SK-N-SH (cell line): ENCODE measurements around the gene SRPRA. TPM values are rescaled to one million over a fixed set of nuclear protein-coding genes. Genes with fewer than 3 reads are reported as not detected.

Source experiments
- CTCF ChIA-PET: fragments of 300-600, 350-600 bp; formaldehyde crosslinking; extraction: SDS; loops from one replicate; lab custom pipeline; 2021; lab: Yijun Ruan, JAX
- POLR2A ChIA-PET: fragments of 350-600 bp; sonication (Branson Sonifier 250); formaldehyde crosslinking; extraction: SDS; loops from one replicate; lab custom pipeline; 2020; ENCODE audit warnings: antibody characterized with exemption, inconsistent platforms; lab: Yijun Ruan, JAX
- DNase-seq: peaks from one replicate; pipeline ENCODE4 v3.0.0; 2012
- H2AFZ ChIP-seq: fragments of 200-600 bp; sonication (generic); 2 replicates; pipeline ENCODE4 v1.8.1; 2016; ENCODE audit warnings: antibody characterized with exemption, mild to moderate bottlenecking, low read depth
- H3F3A ChIP-seq: fragments of 200-600 bp; sonication (generic); replicated peaks from 2 replicates; pipeline ENCODE3; 2016; ENCODE audit warnings: antibody characterized with exemption, mild to moderate bottlenecking; ENCODE audit not compliant: insufficient read depth
- H3K27ac ChIP-seq, 2 experiments: fragments of 200-500 bp in 1 of 2; fragments of 200-600 bp in 1 of 2; sonication (Bioruptor generic) in 1 of 2; sonication (generic), shearing (Covaris generic) in 1 of 2; 2 replicates each; pipeline versions ENCODE4 v1.5.1 to v1.6.1; 2014 to 2016; ENCODE audit warnings: low read depth in 2 of 2, inconsistent platforms in 1 of 2, low read length in 1 of 2, mild to moderate bottlenecking in 1 of 2, mixed read lengths in 1 of 2
- H3K27me3 ChIP-seq: fragments of 200-600 bp; sonication (generic), shearing (Covaris generic); 2 replicates; pipeline ENCODE4 v1.6.1; 2016; ENCODE audit warnings: mixed run types; ENCODE audit not compliant: insufficient read depth
- H3K36me3 ChIP-seq, 2 experiments: fragments of 200-500 bp in 1 of 2; fragments of 200-600 bp in 1 of 2; sonication (Bioruptor generic) in 1 of 2; sonication (generic) in 1 of 2; replicated peaks in 1 of 2; 2 replicates each; pipeline versions ENCODE3 to v1.5.1; 2014 to 2016; ENCODE audit warnings: low read length in 1 of 2, mild to moderate bottlenecking in 1 of 2; ENCODE audit not compliant: insufficient read depth in 2 of 2, control insufficient read depth in 1 of 2
- H3K4me1 ChIP-seq, 2 experiments: fragments of 200-500 bp in 1 of 2; fragments of 200-600 bp in 1 of 2; sonication (Bioruptor generic) in 1 of 2; sonication (generic), shearing (Covaris generic) in 1 of 2; 2 replicates each; pipeline versions ENCODE4 v1.5.1 to v1.6.1; 2014 to 2016; ENCODE audit warnings: low read depth in 1 of 2, low read length in 1 of 2, mixed run types in 1 of 2; ENCODE audit not compliant: insufficient read depth in 2 of 2, control insufficient read depth in 1 of 2
- H3K4me2 ChIP-seq: fragments of 200-600 bp; sonication (generic), shearing (Covaris generic); 2 replicates; pipeline ENCODE4 v1.6.1; 2017; ENCODE audit warnings: mixed run types
- H3K4me3 ChIP-seq, 2 experiments: fragments of 200-500 bp in 1 of 2; fragments of 200-600 bp in 1 of 2; sonication (Bioruptor generic) in 1 of 2; sonication (generic), shearing (Covaris generic) in 1 of 2; 2 replicates each; pipeline versions ENCODE4 v1.5.1 to v1.8.1; 2014 to 2016; ENCODE audit warnings: low read depth in 2 of 2, inconsistent platforms in 1 of 2, low read length in 1 of 2, mild to moderate bottlenecking in 1 of 2, mixed read lengths in 1 of 2, moderate library complexity in 1 of 2
- H3K79me2 ChIP-seq: fragments of 200-600 bp; sonication (generic); 2 replicates; pipeline ENCODE4 v1.8.1; 2017; ENCODE audit warnings: mild to moderate bottlenecking; ENCODE audit not compliant: insufficient read depth
- H3K9ac ChIP-seq: fragments of 200-600 bp; sonication (generic); 2 replicates; pipeline ENCODE4 v1.6.1; 2017; ENCODE audit warnings: mixed run types
- H3K9me2 ChIP-seq: fragments of 200-600 bp; sonication (generic); 2 replicates; pipeline ENCODE4 v1.6.1; 2017; ENCODE audit warnings: mixed run types
- H3K9me3 ChIP-seq: fragments of 200-600 bp; sonication (generic); 2 replicates; pipeline ENCODE4 v1.6.1; 2017; ENCODE audit warnings: mixed run types, mild to moderate bottlenecking, moderate library complexity
- H4K20me1 ChIP-seq: fragments of 200-600 bp; sonication (generic); 2 replicates; pipeline ENCODE4 v1.6.1; 2017; ENCODE audit warnings: mild to moderate bottlenecking, mixed run types; ENCODE audit not compliant: insufficient read depth
- FOXJ3 ChIP-seq: sonication (generic); formaldehyde crosslinking; IDR thresholded peaks from 2 replicates; pipeline ENCODE4 v1.5.1; 2020; ENCODE audit warnings: mild to moderate bottlenecking, missing genetic modification reagents
- GABPA ChIP-seq: IDR thresholded peaks from 2 replicates; pipeline ENCODE4 v1.4.0; 2012; ENCODE audit warnings: low read depth, mild to moderate bottlenecking
- MEF2A ChIP-seq: IDR thresholded peaks from 2 replicates; pipeline ENCODE4 v1.4.0; 2012; ENCODE audit warnings: low read depth, borderline replicate concordance
- MXI1 ChIP-seq: IDR thresholded peaks from 2 replicates; pipeline ENCODE4 v1.6.1; 2012; ENCODE audit warnings: mild to moderate bottlenecking, low read depth, low read length, improper control_type of control experiment
- NFIC ChIP-seq: IDR thresholded peaks from 2 replicates; pipeline ENCODE4 v1.4.0; 2012; ENCODE audit warnings: borderline replicate concordance
- NRF1 ChIP-seq: IDR thresholded peaks from 2 replicates; pipeline ENCODE4 v1.6.1; 2012; ENCODE audit warnings: low read depth, mild to moderate bottlenecking, low read length
- RCOR1 ChIP-seq: fragments of 150-350 bp; IDR thresholded peaks from 2 replicates; pipeline ENCODE4 v1.6.1; 2017; ENCODE audit warnings: antibody characterized with exemption, low read length
- REST ChIP-seq: IDR thresholded peaks from 2 replicates; pipeline ENCODE4 v1.6.1; 2012; ENCODE audit warnings: mild to moderate bottlenecking, low read depth, low read length, moderate library complexity
- RFX5 ChIP-seq: IDR thresholded peaks from 2 replicates; pipeline ENCODE4 v1.6.1; 2012; ENCODE audit warnings: mild to moderate bottlenecking, improper control_type of control experiment, low read length
- RXRA ChIP-seq: IDR thresholded peaks from 2 replicates; pipeline ENCODE4 v1.4.0; 2012; ENCODE audit warnings: low read depth, mild to moderate bottlenecking, borderline replicate concordance
- SIN3A ChIP-seq: IDR thresholded peaks from 2 replicates; pipeline ENCODE4 v1.6.1; 2012; ENCODE audit warnings: low read depth, mild to moderate bottlenecking, low read length, moderate library complexity, borderline replicate concordance
- TAF1 ChIP-seq: IDR thresholded peaks from 2 replicates; pipeline ENCODE4 v1.6.1; 2012; ENCODE audit warnings: low read depth, mild to moderate bottlenecking, low read length, moderate library complexity, borderline replicate concordance
- TCF12 ChIP-seq: IDR thresholded peaks from 2 replicates; pipeline ENCODE4 v1.4.0; 2012
- TEAD4 ChIP-seq: IDR thresholded peaks from 2 replicates; pipeline ENCODE4 v1.4.0; 2012; ENCODE audit warnings: mild to moderate bottlenecking, borderline replicate concordance; ENCODE audit not compliant: insufficient read depth
- USF1 ChIP-seq: IDR thresholded peaks from 2 replicates; pipeline ENCODE4 v1.4.0; 2012; ENCODE audit warnings: low read depth, borderline replicate concordance
- WGBS: methylation state at CpG from one replicate; pipeline ENCODE4 v1.1.6; 2017; ENCODE audit warnings: low lambda C conversion rate; 5-methylcytosine and 5-hydroxymethylcytosine counted together
- polyA plus RNA-seq, 3 experiments: library from polyadenylated mRNA; depleted of rRNA; stranded (reverse); fragments of >200 nt; gene quantifications; 2 replicates each; pipeline ENCODE4 v1.2.3, GENCODE V29; 2012

SRPRA gene
- polyA plus RNA-seq, 1 of the 3 experiments (the other 2 are of a cell fraction) = 129 TPM

GRCh38 chr11:126280595-126280994 lies 11.9 kb upstream of the SRPRA start:
- peaks cover 4 to 18% of the 10 kb centered on the region in 2 experiments for H3K36me3 ChIP-seq
- CTCF ChIA-PET = interaction anchor here (1.0 kb wide), 1 partner anchor 10 kb away, joined by 3 read pairs; no protein-coding TSS in a partner anchor
- H3K9me2 ChIP-seq = no peaks in the 10 kb centered on the region
- no peak overlapping the region for H3K4me3 ChIP-seq
- H3K79me2 ChIP-seq = peaks cover 18% of the 10 kb centered on the region; the same call in 1 of the 2 replicates
- WGBS = 97% methylated on average over 4 of the region's 5 CpGs
- no peak for DNase-seq
- peaks cover 8 to 13% of the 10 kb centered on the region in 2 experiments; a peak in 1 of 4 replicates for H3K4me1 ChIP-seq
- no peak for TF ChIP-seq REST
- TF ChIP-seq USF1 = no peak
- no peak for TF ChIP-seq GABPA
- no peak for TF ChIP-seq TEAD4
- no peak for TF ChIP-seq NFIC
- TF ChIP-seq TCF12 = no peak
- TF ChIP-seq RCOR1 = no peak
- TF ChIP-seq MEF2A = no peak
- H3K9ac ChIP-seq = no peak overlapping the region
- POLR2A ChIA-PET = interaction anchor here (1.7 to 2.4 kb wide), 2 partner anchors 10 to 18 kb away, joined by 3 to 11 read pairs; no protein-coding TSS in a partner anchor
- no peaks in the 10 kb centered on the region for H3K9me3 ChIP-seq
- H3K27me3 ChIP-seq = no peaks in the 10 kb centered on the region
- peaks cover 17% of the 10 kb centered on the region for H3F3A ChIP-seq
- H3K27ac ChIP-seq = no peak overlapping the region
- no peak overlapping the region for H3K4me2 ChIP-seq
- H2AFZ ChIP-seq = no peak overlapping the region
- H4K20me1 ChIP-seq = peaks cover 4% of the 10 kb centered on the region; the same call in 1 of the 2 replicates

DNA sequence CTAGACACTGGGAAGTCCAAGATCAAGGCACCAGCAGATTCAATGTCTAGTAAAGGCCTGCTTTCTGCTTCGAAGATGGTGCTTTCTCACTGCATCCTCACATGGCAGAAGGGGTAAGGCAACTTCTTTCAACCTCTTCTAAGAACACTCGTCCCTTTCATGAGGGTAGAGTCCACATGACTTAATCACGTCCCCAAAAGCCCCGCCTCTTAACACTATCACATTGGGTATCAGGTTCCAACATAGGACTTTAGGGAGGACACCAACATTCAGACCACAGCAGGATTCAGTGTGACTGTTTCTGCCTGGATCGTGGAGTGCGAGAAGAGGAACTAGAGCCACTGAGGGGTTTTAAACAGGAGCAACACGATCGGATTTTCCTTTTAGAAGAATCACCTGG lies 10.5 kb upstream of the SRPRA start:
- H3K27me3 ChIP-seq = no peaks in the 10 kb centered on the region
- POLR2A ChIA-PET = no interaction called here
- TF ChIP-seq RXRA (no peak), SIN3A (no peak), FOXJ3 (CRISPR knock-in tag) (no peak), TAF1 (no peak), GABPA (no peak), TCF12 (no peak), MXI1 (no peak), NRF1 (no peak), MEF2A (no peak), RFX5 (no peak)
- TF ChIP-seq, all 33 proteins: peak for 0
- Histone ChIP-seq H2AFZ (no peak overlapping the region), H3K27ac (no peak overlapping the region), H3K36me3 (peaks cover 12 to 27% of the 10 kb centered on the region in 2 experiments), H3F3A (peaks cover 8% of the 10 kb centered on the region), H3K9ac (no peak overlapping the region), H3K79me2 (peaks cover 12% of the 10 kb centered on the region; the same call in 1 of the 2 replicates), H3K9me2 (no peaks in the 10 kb centered on the region), H4K20me1 (no peaks in the 10 kb centered on the region), H3K4me1 (peaks cover 0 to 13% of the 10 kb centered on the region in 2 experiments; a peak in 1 of 4 replicates), H3K4me2 (no peak overlapping the region), H3K4me3 (no peak overlapping the region), H3K9me3 (no peaks in the 10 kb centered on the region)
- WGBS = 94% methylated on average over 8 of the region's 8 CpGs
- no peak for DNase-seq
- CTCF ChIA-PET = no interaction called here
